Measurements from ENCODE around the gene BRINP1.

- no peak for TF ChIP-seq ZNF112 (tag by site-specific recombination; IDR thresholded peaks at IDR 0.05)
- no peak for TF ChIP-seq OSR2 (tag by site-specific recombination; IDR thresholded peaks at IDR 0.05)
- TF ChIP-seq, protein P1, sequence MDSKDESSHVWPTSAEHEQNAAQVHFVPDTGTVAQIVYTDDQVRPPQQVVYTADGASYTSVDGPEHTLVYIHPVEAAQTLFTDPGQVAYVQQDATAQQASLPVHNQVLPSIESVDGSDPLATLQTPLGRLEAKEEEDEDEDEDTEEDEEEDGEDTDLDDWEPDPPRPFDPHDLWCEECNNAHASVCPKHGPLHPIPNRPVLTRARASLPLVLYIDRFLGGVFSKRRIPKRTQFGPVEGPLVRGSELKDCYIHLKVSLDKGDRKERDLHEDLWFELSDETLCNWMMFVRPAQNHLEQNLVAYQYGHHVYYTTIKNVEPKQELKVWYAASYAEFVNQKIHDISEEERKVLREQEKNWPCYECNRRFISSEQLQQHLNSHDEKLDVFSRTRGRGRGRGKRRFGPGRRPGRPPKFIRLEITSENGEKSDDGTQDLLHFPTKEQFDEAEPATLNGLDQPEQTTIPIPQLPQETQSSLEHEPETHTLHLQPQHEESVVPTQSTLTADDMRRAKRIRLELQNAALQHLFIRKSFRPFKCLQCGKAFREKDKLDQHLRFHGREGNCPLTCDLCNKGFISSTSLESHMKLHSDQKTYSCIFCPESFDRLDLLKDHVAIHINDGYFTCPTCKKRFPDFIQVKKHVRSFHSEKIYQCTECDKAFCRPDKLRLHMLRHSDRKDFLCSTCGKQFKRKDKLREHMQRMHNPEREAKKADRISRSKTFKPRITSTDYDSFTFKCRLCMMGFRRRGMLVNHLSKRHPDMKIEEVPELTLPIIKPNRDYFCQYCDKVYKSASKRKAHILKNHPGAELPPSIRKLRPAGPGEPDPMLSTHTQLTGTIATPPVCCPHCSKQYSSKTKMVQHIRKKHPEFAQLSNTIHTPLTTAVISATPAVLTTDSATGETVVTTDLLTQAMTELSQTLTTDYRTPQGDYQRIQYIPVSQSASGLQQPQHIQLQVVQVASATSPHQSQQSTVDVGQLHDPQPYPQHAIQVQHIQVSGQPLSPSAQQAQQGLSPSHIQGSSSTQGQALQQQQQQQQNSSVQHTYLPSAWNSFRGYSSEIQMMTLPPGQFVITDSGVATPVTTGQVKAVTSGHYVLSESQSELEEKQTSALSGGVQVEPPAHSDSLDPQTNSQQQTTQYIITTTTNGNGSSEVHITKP (tag by site-specific recombination; IDR thresholded peaks at IDR 0.05) = no peak
- no peak for TF ChIP-seq CTCF (tag by site-specific recombination; IDR thresholded peaks at IDR 0.05)
- TF ChIP-seq ZNF292 (tag by site-specific recombination; IDR thresholded peaks at IDR 0.05; ENCODE audit: borderline replicate concordance, low read depth) = no peak
- no peak for TF ChIP-seq ZNF362 (tag by site-specific recombination; IDR thresholded peaks at IDR 0.05)
- TF ChIP-seq, protein P2, sequence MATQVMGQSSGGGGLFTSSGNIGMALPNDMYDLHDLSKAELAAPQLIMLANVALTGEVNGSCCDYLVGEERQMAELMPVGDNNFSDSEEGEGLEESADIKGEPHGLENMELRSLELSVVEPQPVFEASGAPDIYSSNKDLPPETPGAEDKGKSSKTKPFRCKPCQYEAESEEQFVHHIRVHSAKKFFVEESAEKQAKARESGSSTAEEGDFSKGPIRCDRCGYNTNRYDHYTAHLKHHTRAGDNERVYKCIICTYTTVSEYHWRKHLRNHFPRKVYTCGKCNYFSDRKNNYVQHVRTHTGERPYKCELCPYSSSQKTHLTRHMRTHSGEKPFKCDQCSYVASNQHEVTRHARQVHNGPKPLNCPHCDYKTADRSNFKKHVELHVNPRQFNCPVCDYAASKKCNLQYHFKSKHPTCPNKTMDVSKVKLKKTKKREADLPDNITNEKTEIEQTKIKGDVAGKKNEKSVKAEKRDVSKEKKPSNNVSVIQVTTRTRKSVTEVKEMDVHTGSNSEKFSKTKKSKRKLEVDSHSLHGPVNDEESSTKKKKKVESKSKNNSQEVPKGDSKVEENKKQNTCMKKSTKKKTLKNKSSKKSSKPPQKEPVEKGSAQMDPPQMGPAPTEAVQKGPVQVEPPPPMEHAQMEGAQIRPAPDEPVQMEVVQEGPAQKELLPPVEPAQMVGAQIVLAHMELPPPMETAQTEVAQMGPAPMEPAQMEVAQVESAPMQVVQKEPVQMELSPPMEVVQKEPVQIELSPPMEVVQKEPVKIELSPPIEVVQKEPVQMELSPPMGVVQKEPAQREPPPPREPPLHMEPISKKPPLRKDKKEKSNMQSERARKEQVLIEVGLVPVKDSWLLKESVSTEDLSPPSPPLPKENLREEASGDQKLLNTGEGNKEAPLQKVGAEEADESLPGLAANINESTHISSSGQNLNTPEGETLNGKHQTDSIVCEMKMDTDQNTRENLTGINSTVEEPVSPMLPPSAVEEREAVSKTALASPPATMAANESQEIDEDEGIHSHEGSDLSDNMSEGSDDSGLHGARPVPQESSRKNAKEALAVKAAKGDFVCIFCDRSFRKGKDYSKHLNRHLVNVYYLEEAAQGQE (tag by site-specific recombination; IDR thresholded peaks at IDR 0.05) = no peak
Observed at GRCh38 chr9:119313846-119314245, 55.4 kb downstream of the BRINP1 start.
